ENCODE data around the gene C1QTNF6. TPM values are rescaled to one million over a fixed set of nuclear protein-coding genes. Genes with fewer than 3 reads are reported as not detected.

Gene C1QTNF6
- total and polyA plus RNA-seq, 2 donors, result 3.6 to 23.2 TPM

- WGBS, result 58% methylated on average over 6 of the region's 6 CpGs
- peak in 1 of 9 donors; percentile 78 for DNase-seq (ENCODE audit: low read depth in 6 of 9, low spot score in 9 of 9)
- Histone ChIP-seq H3K9me3 (ENCODE audit: control insufficient read depth in 2 of 2, insufficient read depth in 1 of 2, low read length in 1 of 2) (peaks cover 0 to 21% of the 10 kb centered on the region in 2 donors), H3K4me1 (ENCODE audit: control insufficient read depth in 2 of 2, insufficient read depth in 2 of 2, low read length in 2 of 2) (peaks cover 64 to 91% of the 10 kb centered on the region in 2 donors), H3K4me3 (ENCODE audit: low read length in 2 of 2) (peak overlapping the region; percentile 3 to 26), H3K27me3 (ENCODE audit: control insufficient read depth in 2 of 2, insufficient read depth in 1 of 2, low read length in 1 of 2) (no peaks in the 10 kb centered on the region), H3K36me3 (ENCODE audit: control insufficient read depth in 2 of 2, insufficient read depth in 2 of 2, low read length in 1 of 2) (peaks cover 2 to 3% of the 10 kb centered on the region in 2 donors), H3K27ac (ENCODE audit: low read depth in 1 of 2, low read length in 1 of 2) (peak overlapping the region; percentile 97 to 98)
Observed at GRCh38 chr22:37218399-37218770, 30.3 kb upstream of the C1QTNF6 start.

GRCh38 chr22:37215890-37216289 is 27.8 kb upstream of the C1QTNF6 start:
- peaks cover 0 to 4% of the 10 kb centered on the region in 2 donors for H3K9me3 ChIP-seq (ENCODE audit: control insufficient read depth in 2 of 2, insufficient read depth in 1 of 2, low read length in 1 of 2)
- 64% methylated on average over 9 of the region's 9 CpGs for WGBS
- no peaks in the 10 kb centered on the region for H3K36me3 ChIP-seq (ENCODE audit: control insufficient read depth in 2 of 2, insufficient read depth in 2 of 2, low read length in 1 of 2)
- no peak for DNase-seq (ENCODE audit: low read depth in 6 of 9, low spot score in 9 of 9)
- no peaks in the 10 kb centered on the region for H3K27me3 ChIP-seq (ENCODE audit: control insufficient read depth in 2 of 2, insufficient read depth in 1 of 2, low read length in 1 of 2)
- no peak overlapping the region for H3K27ac ChIP-seq (ENCODE audit: low read depth in 1 of 2, low read length in 1 of 2)
- H3K4me3 ChIP-seq (ENCODE audit: low read length in 2 of 2), result no peak overlapping the region
- peaks cover 52 to 91% of the 10 kb centered on the region in 2 donors for H3K4me1 ChIP-seq (ENCODE audit: control insufficient read depth in 2 of 2, insufficient read depth in 2 of 2, low read length in 2 of 2)

DNA sequence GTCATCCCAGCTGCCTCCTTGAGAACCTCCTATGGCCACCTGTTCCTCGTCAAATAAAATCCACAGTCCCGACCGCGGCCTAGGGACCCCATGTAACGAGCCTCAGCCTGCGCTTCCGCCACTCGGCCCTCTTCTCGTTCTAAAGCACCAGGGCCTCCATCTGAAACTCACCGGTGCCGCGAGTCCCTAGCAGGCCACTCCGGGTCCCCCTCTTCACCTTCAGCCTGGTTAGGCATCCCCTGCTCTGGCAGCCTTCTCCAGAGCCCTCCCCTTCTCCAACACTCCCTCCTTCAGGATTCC is 26.6 kb upstream of the C1QTNF6 start:
- Histone ChIP-seq H3K4me1 (ENCODE audit: control insufficient read depth in 2 of 2, insufficient read depth in 2 of 2, low read length in 2 of 2) (peaks cover 50 to 91% of the 10 kb centered on the region in 2 donors), H3K36me3 (ENCODE audit: control insufficient read depth in 2 of 2, insufficient read depth in 2 of 2, low read length in 1 of 2) (no peaks in the 10 kb centered on the region), H3K9me3 (ENCODE audit: control insufficient read depth in 2 of 2, insufficient read depth in 1 of 2, low read length in 1 of 2) (peaks cover 0 to 4% of the 10 kb centered on the region in 2 donors), H3K27me3 (ENCODE audit: control insufficient read depth in 2 of 2, insufficient read depth in 1 of 2, low read length in 1 of 2) (no peaks in the 10 kb centered on the region), H3K4me3 (ENCODE audit: low read length in 2 of 2) (no peak overlapping the region), H3K27ac (ENCODE audit: low read depth in 1 of 2, low read length in 1 of 2) (peak overlapping the region in 1 of 2 donors; percentile 58)
- 98% methylated on average over 13 of the region's 13 CpGs for WGBS
- DNase-seq (ENCODE audit: low read depth in 6 of 9, low spot score in 9 of 9), result no peak

GRCh38 chr22:37213941-37214730 is 26.1 kb upstream of the C1QTNF6 start:
- peaks cover 48 to 91% of the 10 kb centered on the region in 2 donors for H3K4me1 ChIP-seq (ENCODE audit: control insufficient read depth in 2 of 2, insufficient read depth in 2 of 2, low read length in 2 of 2)
- H3K27ac ChIP-seq (ENCODE audit: low read depth in 1 of 2, low read length in 1 of 2), result peak overlapping the region in 1 of 2 donors; percentile 58
- DNase-seq (ENCODE audit: low read depth in 6 of 9, low spot score in 9 of 9), result no peak
- H3K36me3 ChIP-seq (ENCODE audit: control insufficient read depth in 2 of 2, insufficient read depth in 2 of 2, low read length in 1 of 2), result no peaks in the 10 kb centered on the region
- no peaks in the 10 kb centered on the region for H3K27me3 ChIP-seq (ENCODE audit: control insufficient read depth in 2 of 2, insufficient read depth in 1 of 2, low read length in 1 of 2)
- no peak overlapping the region for H3K4me3 ChIP-seq (ENCODE audit: low read length in 2 of 2)
- 91% methylated on average over 13 of the region's 13 CpGs for WGBS
- peaks cover 0 to 4% of the 10 kb centered on the region in 2 donors for H3K9me3 ChIP-seq (ENCODE audit: control insufficient read depth in 2 of 2, insufficient read depth in 1 of 2, low read length in 1 of 2)

GRCh38 chr22:37213218-37213855 is 25.3 kb upstream of the C1QTNF6 start:
- no peak for DNase-seq (ENCODE audit: low read depth in 6 of 9, low spot score in 9 of 9)
- H3K27me3 ChIP-seq (ENCODE audit: control insufficient read depth in 2 of 2, insufficient read depth in 1 of 2, low read length in 1 of 2), result no peaks in the 10 kb centered on the region

GRCh38 chr22:37212174-37212906 is 24.3 kb upstream of the C1QTNF6 start, which contains the start of gene SSTR3:
Gene SSTR3 (minus strand): TSS chr22:37212477. CDS start chr22:37207803, 4,674 bp downstream.
- Histone ChIP-seq H3K36me3 (ENCODE audit: control insufficient read depth in 2 of 2, insufficient read depth in 2 of 2, low read length in 1 of 2) (peaks cover 3 to 6% of the 10 kb centered on the region in 2 donors), H3K27ac (ENCODE audit: low read depth in 1 of 2, low read length in 1 of 2) (peak within 1 kb of the TSS; percentile 19 to 71), H3K9me3 (ENCODE audit: control insufficient read depth in 2 of 2, insufficient read depth in 1 of 2, low read length in 1 of 2) (peaks cover 0 to 4% of the 10 kb centered on the region in 2 donors), H3K4me1 (ENCODE audit: control insufficient read depth in 2 of 2, insufficient read depth in 2 of 2, low read length in 2 of 2) (peaks cover 54 to 92% of the 10 kb centered on the region in 2 donors), H3K27me3 (ENCODE audit: control insufficient read depth in 2 of 2, insufficient read depth in 1 of 2, low read length in 1 of 2) (no peaks in the 10 kb centered on the region), H3K4me3 (ENCODE audit: low read length in 2 of 2) (peak within 1 kb of the TSS; percentile 25 to 63)
- peak in 3 of 9 donors; percentile 59 to 77 (median 62) for DNase-seq (ENCODE audit: low read depth in 6 of 9, low spot score in 9 of 9)
- 75% methylated on average over 23 of the region's 23 CpGs for WGBS

More at GRCh38 chr22:37213218-37213855, 25.3 kb upstream of the C1QTNF6 start:
- H3K9me3 ChIP-seq (ENCODE audit: control insufficient read depth in 2 of 2, insufficient read depth in 1 of 2, low read length in 1 of 2), result peaks cover 0 to 4% of the 10 kb centered on the region in 2 donors
- peaks cover 51 to 91% of the 10 kb centered on the region in 2 donors for H3K4me1 ChIP-seq (ENCODE audit: control insufficient read depth in 2 of 2, insufficient read depth in 2 of 2, low read length in 2 of 2)
- 97% methylated on average over 18 of the region's 18 CpGs for WGBS
- no peaks in the 10 kb centered on the region for H3K36me3 ChIP-seq (ENCODE audit: control insufficient read depth in 2 of 2, insufficient read depth in 2 of 2, low read length in 1 of 2)
- H3K4me3 ChIP-seq (ENCODE audit: low read length in 2 of 2), result no peak overlapping the region
- H3K27ac ChIP-seq (ENCODE audit: low read depth in 1 of 2, low read length in 1 of 2), result peak overlapping the region in 1 of 2 donors; percentile 58

GRCh38 chr22:37211866-37212173 is 23.8 kb upstream of the C1QTNF6 start:
- Histone ChIP-seq H3K36me3 (ENCODE audit: control insufficient read depth in 2 of 2, insufficient read depth in 2 of 2, low read length in 1 of 2) (peaks cover 8 to 11% of the 10 kb centered on the region in 2 donors), H3K4me3 (ENCODE audit: low read length in 2 of 2) (peak overlapping the region; percentile 25 to 63), H3K4me1 (ENCODE audit: control insufficient read depth in 2 of 2, insufficient read depth in 2 of 2, low read length in 2 of 2) (peaks cover 56 to 93% of the 10 kb centered on the region in 2 donors), H3K27me3 (ENCODE audit: control insufficient read depth in 2 of 2, insufficient read depth in 1 of 2, low read length in 1 of 2) (no peaks in the 10 kb centered on the region), H3K27ac (ENCODE audit: low read depth in 1 of 2, low read length in 1 of 2) (peak overlapping the region; percentile 19 to 63), H3K9me3 (ENCODE audit: control insufficient read depth in 2 of 2, insufficient read depth in 1 of 2, low read length in 1 of 2) (peaks cover 0 to 6% of the 10 kb centered on the region in 2 donors)
- 96% methylated on average over 6 of the region's 6 CpGs for WGBS
- no peak for DNase-seq (ENCODE audit: low read depth in 6 of 9, low spot score in 9 of 9)

DNA sequence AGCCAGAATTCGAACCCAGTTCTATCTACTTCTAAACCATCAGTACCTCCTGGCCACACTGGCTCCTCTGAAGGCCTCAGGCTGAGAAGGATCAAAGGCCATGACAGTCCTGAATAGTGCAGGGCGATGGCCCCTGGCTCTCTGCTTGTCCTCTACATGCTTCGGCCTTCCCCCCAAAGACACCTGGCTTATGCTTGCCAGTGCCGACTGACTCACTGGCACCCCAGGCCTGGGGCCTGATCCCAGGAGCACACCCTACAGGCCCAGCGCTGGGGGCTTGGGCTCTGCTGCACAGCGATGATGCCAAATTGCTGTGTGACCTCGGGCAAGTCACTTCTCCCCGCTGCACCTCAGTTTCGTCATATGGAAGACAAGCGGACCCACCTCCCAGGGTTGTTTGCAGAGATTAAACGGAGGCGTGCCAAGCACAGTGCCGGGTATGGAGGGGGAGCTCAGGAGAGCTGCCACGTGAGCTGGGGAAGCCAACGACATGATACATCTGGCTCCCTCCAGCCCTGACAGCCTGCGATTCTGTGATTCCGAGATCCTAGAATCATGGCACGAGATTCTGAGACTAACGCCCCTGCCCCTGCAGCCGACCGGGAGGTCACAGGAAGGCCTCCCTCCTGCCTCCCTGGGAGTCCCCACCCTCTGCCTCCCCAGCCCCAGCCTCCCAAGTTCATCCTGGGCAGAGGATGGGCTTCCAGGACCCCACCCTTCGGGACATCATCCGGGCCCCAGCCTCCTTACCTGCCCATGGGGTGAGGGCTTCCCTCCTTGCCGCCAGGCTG is 23.2 kb upstream of the C1QTNF6 start:
- Histone ChIP-seq H3K36me3 (ENCODE audit: control insufficient read depth in 2 of 2, insufficient read depth in 2 of 2, low read length in 1 of 2) (peaks cover 14 to 16% of the 10 kb centered on the region in 2 donors), H3K4me1 (ENCODE audit: control insufficient read depth in 2 of 2, insufficient read depth in 2 of 2, low read length in 2 of 2) (peaks cover 52 to 93% of the 10 kb centered on the region in 2 donors), H3K9me3 (ENCODE audit: control insufficient read depth in 2 of 2, insufficient read depth in 1 of 2, low read length in 1 of 2) (peaks cover 0 to 6% of the 10 kb centered on the region in 2 donors), H3K27ac (ENCODE audit: low read depth in 1 of 2, low read length in 1 of 2) (peak overlapping the region; percentile 19 to 63), H3K4me3 (ENCODE audit: low read length in 2 of 2) (peak overlapping the region; percentile 25 to 63), H3K27me3 (ENCODE audit: control insufficient read depth in 2 of 2, insufficient read depth in 1 of 2, low read length in 1 of 2) (no peaks in the 10 kb centered on the region)
- DNase-seq (ENCODE audit: low read depth in 6 of 9, low spot score in 9 of 9), result no peak
- 96% methylated on average over 24 of the region's 24 CpGs for WGBS

Measured in thymus (tissue), 11 donors.